ENCODE results near the gene POU2F1.

DNA sequence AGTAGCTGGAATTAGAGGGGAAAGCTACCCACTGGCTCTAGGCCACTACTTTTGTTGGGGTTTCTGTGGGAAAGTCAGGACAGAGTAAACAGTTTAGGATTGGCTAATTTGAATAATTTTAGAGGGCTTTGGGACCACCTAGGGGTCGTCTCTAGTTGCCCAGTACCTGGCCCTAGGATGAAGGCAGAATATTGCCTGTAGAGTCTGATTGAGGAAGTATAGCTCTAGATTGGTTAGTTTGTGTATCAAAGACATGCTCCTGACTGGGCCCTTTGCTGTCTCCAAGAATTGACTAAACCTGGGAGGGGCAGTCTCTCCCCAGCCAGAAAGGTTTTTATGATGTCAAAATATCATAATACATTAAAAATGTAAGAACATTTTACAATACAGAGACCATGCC, 142.0 kb downstream of the POU2F1 start:
- TF ChIP-seq, protein P1, sequence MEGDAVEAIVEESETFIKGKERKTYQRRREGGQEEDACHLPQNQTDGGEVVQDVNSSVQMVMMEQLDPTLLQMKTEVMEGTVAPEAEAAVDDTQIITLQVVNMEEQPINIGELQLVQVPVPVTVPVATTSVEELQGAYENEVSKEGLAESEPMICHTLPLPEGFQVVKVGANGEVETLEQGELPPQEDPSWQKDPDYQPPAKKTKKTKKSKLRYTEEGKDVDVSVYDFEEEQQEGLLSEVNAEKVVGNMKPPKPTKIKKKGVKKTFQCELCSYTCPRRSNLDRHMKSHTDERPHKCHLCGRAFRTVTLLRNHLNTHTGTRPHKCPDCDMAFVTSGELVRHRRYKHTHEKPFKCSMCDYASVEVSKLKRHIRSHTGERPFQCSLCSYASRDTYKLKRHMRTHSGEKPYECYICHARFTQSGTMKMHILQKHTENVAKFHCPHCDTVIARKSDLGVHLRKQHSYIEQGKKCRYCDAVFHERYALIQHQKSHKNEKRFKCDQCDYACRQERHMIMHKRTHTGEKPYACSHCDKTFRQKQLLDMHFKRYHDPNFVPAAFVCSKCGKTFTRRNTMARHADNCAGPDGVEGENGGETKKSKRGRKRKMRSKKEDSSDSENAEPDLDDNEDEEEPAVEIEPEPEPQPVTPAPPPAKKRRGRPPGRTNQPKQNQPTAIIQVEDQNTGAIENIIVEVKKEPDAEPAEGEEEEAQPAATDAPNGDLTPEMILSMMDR (tag by site-specific recombination; IDR thresholded peaks at IDR 0.05): no peak
- no peak for TF ChIP-seq ZNF202 (tag by site-specific recombination; IDR thresholded peaks at IDR 0.05; ENCODE audit: borderline replicate concordance)
- TF ChIP-seq ZNF777 (tag by site-specific recombination; IDR thresholded peaks at IDR 0.05; ENCODE audit: borderline replicate concordance): no peak
- no peak for TF ChIP-seq KLF16 (tag by site-specific recombination; IDR thresholded peaks at IDR 0.05)
- no peak for TF ChIP-seq ZNF146 (tag by site-specific recombination; IDR thresholded peaks at IDR 0.05)

Measured in HEK293 (cell line).